Measurements from ENCODE around the gene TSHZ3. TPM values are rescaled to one million over a fixed set of nuclear protein-coding genes. Genes with fewer than 3 reads are reported as not detected.
A peak's percentile ranks its signal among the peaks of the same experiment; 100 is the strongest.

TSHZ3 gene
- total and polyA plus RNA-seq, 8 donors: 0.87 to 14.3 (median 5.9) TPM

- Histone ChIP-seq H3K27ac (peak overlapping the region in 3 of 5 donors; percentile 16 to 51 (median 50)), H3K4me1 (peaks cover 17 to 69% (median 37%) of the 10 kb centered on the region in 4 donors), H3K9me3 (no peaks in the 10 kb centered on the region), H3K27me3 (peaks cover 0 to 44% (median 10%) of the 10 kb centered on the region in 3 donors), H3K4me3 (no peak overlapping the region), H3K36me3 (no peaks in the 10 kb centered on the region)
- TF ChIP-seq POLR2A (IDR thresholded peaks at IDR 0.05) (no peak), CTCF (IDR thresholded peaks at IDR 0.05) (no peak), EP300 (IDR thresholded peaks at IDR 0.05) (no peak), POLR2AphosphoS5 (IDR thresholded peaks at IDR 0.05) (no peak)
- 42 to 56% (median 46%) methylated on average over 9 of the region's 9 CpGs for WGBS, 5 donors
- intact Hi-C loops (cut with DNase I; ENCODE audit: low total_unique reads): no loop called here
- no peak for DNase-seq
These were observed 4.8 kb downstream of the TSHZ3 start for GRCh38 chr19:31344403-31344802.

- intact Hi-C loops (cut with DNase I; ENCODE audit: low total_unique reads): no loop called here
- Histone ChIP-seq H3K27ac (no peak overlapping the region), H3K4me3 (no peak overlapping the region), H3K36me3 (no peaks in the 10 kb centered on the region), H3K4me1 (peaks cover 11 to 69% (median 35%) of the 10 kb centered on the region in 4 donors), H3K9me3 (no peaks in the 10 kb centered on the region), H3K27me3 (peaks cover 0 to 36% (median 0%) of the 10 kb centered on the region in 3 donors)
- 79 to 89% (median 86%) methylated on average over 5 of the region's 5 CpGs for WGBS, 5 donors
- DNase-seq: no peak
- TF ChIP-seq POLR2A (IDR thresholded peaks at IDR 0.05): no peak
- TF ChIP-seq POLR2AphosphoS5 (IDR thresholded peaks at IDR 0.05): no peak
- no peak for TF ChIP-seq CTCF (IDR thresholded peaks at IDR 0.05)
- no peak for TF ChIP-seq EP300 (IDR thresholded peaks at IDR 0.05)
These were observed 6.3 kb downstream of the TSHZ3 start for GRCh38 chr19:31342926-31343325.

GRCh38 chr19:31340042-31341025 is 8.9 kb downstream of the TSHZ3 start:
- intact Hi-C loops (cut with DNase I; ENCODE audit: low total_unique reads): no loop called here
- Histone ChIP-seq H3K9me3 (no peaks in the 10 kb centered on the region), H3K4me3 (no peak overlapping the region), H3K4me1 (peaks cover 11 to 71% (median 31%) of the 10 kb centered on the region in 4 donors), H3K27me3 (peaks cover 0 to 21% (median 0%) of the 10 kb centered on the region in 3 donors), H3K36me3 (no peaks in the 10 kb centered on the region), H3K27ac (peak overlapping the region in 4 of 5 donors; percentile 0 to 73 (median 58))
- 35 to 46% (median 43%) methylated on average over 13 to 14 of the region's 14 CpGs for WGBS, 5 donors
- DNase-seq: peak in 1 of 2 donors; percentile 59
- TF ChIP-seq CTCF (IDR thresholded peaks at IDR 0.05) (no peak), POLR2A (IDR thresholded peaks at IDR 0.05) (no peak), POLR2AphosphoS5 (IDR thresholded peaks at IDR 0.05) (no peak), EP300 (IDR thresholded peaks at IDR 0.05) (no peak)

GRCh38 chr19:31339411-31339810 is 9.8 kb downstream of the TSHZ3 start:
- H3K9me3 ChIP-seq: no peaks in the 10 kb centered on the region
- H3K4me1 ChIP-seq: peaks cover 11 to 75% (median 28%) of the 10 kb centered on the region in 4 donors
- WGBS, 5 donors: 5 to 17% (median 9%) methylated on average over 5 of the region's 5 CpGs
- no peak overlapping the region for H3K4me3 ChIP-seq
- H3K27ac ChIP-seq: peak overlapping the region in 4 of 5 donors; percentile 42 to 73 (median 62)
- no peak for DNase-seq
- H3K36me3 ChIP-seq: no peaks in the 10 kb centered on the region
- TF ChIP-seq EP300 (IDR thresholded peaks at IDR 0.05) (no peak), POLR2AphosphoS5 (IDR thresholded peaks at IDR 0.05) (no peak), POLR2A (IDR thresholded peaks at IDR 0.05) (no peak), CTCF (IDR thresholded peaks at IDR 0.05) (no peak)
- intact Hi-C loops (cut with DNase I; ENCODE audit: low total_unique reads): no loop called here
- H3K27me3 ChIP-seq: peaks cover 0 to 19% (median 0%) of the 10 kb centered on the region in 3 donors

Data from stomach (tissue), 9 donors.